Stimulated activated effector memory CD8-positive, alpha-beta T cell treated with anti-CD3 and anti-CD28 coated beads, Interleukin-12 subunit alpha, Interleukin-12 subunit beta, amount 100 ng/mL, for 72 hours (primary cell): ENCODE data around the gene RCOR1.
A peak's percentile ranks its signal among the peaks of the same experiment; 100 is the strongest.
"Not testable (repeated sequence)": the region's sequence is repeated elsewhere in the genome, so short reads cannot be mapped to it uniquely, and the experiment has no call there.

Experiments used
- ATAC-seq: fragments of 150-1000 bp; cut with Tn5 transposase; 2 replicates; pipeline ENCODE4 v1.10.0; 2021
- DNase-seq, 2 donors: peaks; one replicate each; pipeline ENCODE4 v3.0.0; 2021 to 2022; ENCODE audit warnings: low spot score in 2 of 2
- H3K27ac Mint-ChIP-seq: one replicate; pipeline ENCODE4 v1.8.0; 2022; ENCODE audit warnings: mild to moderate bottlenecking, mixed read lengths
- H3K36me3 Mint-ChIP-seq: one replicate; pipeline ENCODE4 v1.8.0; 2022; ENCODE audit warnings: mild to moderate bottlenecking, mixed read lengths
- H3K4me1 Mint-ChIP-seq: one replicate; pipeline ENCODE4 v1.8.0; 2022; ENCODE audit warnings: mixed read lengths
- H3K4me3 Mint-ChIP-seq: one replicate; pipeline ENCODE4 v1.8.0; 2022; ENCODE audit warnings: mild to moderate bottlenecking, mixed read lengths
- H3K9me3 Mint-ChIP-seq: one replicate; pipeline ENCODE4 v1.8.0; 2022; ENCODE audit warnings: mixed read lengths

The RCOR1 gene

DNA sequence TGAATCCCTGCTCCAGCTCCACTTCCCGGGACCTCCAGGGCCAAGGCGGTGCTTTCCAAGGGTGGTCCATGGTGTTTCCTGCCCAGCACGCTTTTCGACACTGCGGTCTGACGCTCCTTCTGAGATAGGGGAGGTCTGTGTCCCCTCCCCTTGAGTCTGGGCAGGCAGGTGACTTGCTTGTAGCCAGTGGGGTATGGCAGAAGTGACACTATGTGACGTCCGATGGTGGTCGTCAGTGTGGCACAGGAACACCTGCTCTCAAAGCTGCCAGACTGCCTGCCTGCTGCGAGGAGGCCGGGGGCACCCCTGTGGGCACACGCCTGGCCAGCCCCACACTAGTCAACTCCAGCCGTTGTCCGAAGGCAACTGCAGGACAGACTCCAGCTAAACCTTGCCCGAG is 168.8 kb downstream of the RCOR1 start:
- no peak overlapping the region for H3K27ac Mint-ChIP-seq
- H3K4me3 Mint-ChIP-seq, result no peak overlapping the region
- DNase-seq, result no peak
- no peaks in the 10 kb centered on the region for H3K9me3 Mint-ChIP-seq
- peaks cover 6% of the 10 kb centered on the region for H3K36me3 Mint-ChIP-seq
- ATAC-seq, result no peak
- peaks cover 7% of the 10 kb centered on the region for H3K4me1 Mint-ChIP-seq

DNA sequence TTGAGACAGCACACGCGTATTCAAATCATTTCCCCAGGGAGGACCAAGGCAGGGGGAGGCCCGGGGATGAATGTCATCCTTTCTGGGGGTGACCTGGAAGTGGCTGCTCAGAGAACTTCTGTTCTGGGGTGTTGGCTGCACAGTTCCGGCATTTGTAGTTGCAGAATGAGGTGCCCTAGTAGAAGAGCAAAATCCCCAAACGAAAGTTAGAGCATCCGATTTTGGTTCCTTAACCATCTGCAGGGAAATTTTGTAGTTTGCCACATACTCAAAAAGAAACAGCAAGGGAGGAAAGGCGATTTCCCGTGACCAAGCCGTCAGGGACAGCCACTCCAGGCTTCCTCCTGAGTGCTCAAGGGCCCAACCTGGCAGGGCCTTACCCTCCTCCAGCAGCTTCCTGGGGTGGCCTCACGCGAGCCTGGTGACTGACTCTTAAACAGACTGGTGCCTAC is 171.8 kb downstream of the RCOR1 start:
- ATAC-seq, result peak; percentile 58
- Mint-ChIP-seq H3K36me3 (peaks cover 6% of the 10 kb centered on the region), H3K4me3 (no peak overlapping the region), H3K4me1 (peaks cover 7% of the 10 kb centered on the region), H3K9me3 (no peaks in the 10 kb centered on the region), H3K27ac (peak overlapping the region; percentile 50)
- no peak for DNase-seq

DNA sequence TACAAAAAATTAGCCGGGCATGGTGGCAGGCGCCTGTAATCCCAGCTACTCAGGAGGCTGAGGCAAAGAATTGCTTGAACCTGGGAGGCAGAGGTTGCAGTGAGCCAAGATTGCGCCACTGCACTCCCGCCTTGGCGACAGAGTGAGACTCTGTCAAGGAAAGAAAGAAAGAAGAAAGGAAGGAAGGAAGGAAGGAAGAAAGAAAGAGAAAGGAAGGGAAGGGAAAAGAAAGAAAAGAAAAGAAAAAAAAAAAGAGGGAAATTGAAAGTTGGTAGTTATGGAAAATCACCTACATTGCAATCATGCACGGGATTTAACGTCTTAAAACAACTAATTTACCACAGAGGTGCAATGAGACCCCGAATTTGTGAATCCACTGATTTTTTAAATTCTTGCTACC is 173.3 kb downstream of the RCOR1 start:
- H3K4me3 Mint-ChIP-seq, H3K9me3 Mint-ChIP-seq, ATAC-seq, DNase-seq, H3K4me1 Mint-ChIP-seq, H3K36me3 Mint-ChIP-seq: not testable (repeated sequence)
- H3K27ac Mint-ChIP-seq, result peak overlapping the region; percentile 51

DNA sequence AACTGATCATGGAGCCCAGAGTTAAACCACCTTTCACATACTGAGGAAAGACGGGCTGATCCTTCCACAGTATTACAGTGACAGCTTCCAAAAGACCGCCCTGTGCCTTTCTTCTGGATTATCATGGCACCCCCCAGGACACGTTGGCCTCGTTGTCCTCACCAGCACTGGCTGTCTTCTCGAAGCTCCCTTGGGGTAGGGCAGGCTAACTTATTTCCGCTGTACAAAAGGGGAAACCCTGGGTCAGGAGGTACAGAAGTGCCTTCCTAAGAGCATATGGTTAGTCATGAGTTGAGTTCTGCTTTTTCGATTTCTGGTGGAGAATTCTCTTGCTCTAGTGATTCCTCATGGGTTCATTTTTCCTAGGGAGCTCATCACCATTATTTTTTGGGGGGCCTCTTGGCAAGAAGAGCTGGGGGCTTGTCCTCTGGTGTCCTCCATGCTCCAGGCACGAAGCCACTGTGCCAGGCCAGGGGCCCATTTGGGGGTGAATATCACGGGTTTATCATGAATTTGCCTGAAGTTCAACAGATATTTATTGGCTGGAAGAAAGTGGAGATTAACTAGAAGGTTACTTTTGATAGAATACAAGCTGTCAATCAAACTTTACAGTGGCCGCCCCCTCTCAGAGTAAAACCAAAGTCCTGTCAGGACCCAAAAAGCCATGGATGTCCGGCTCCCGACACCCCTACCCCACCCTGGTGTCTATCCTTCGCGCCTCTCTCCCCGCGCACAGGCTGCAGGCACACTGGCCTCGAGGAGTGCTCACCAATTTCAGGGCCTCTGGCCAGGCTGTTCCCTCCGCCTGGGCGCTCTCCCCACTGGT is 176.0 kb downstream of the RCOR1 start:
- H3K9me3 Mint-ChIP-seq, result no peaks in the 10 kb centered on the region
- no peak overlapping the region for H3K27ac Mint-ChIP-seq
- DNase-seq, result no peak
- ATAC-seq, result peak; percentile 76
- H3K4me1 Mint-ChIP-seq, result peaks cover 14% of the 10 kb centered on the region
- H3K36me3 Mint-ChIP-seq, result peaks cover 6% of the 10 kb centered on the region
- no peak overlapping the region for H3K4me3 Mint-ChIP-seq

GRCh38 chr14:102769049-102769327 is 176.5 kb downstream of the RCOR1 start:
- H3K4me1 Mint-ChIP-seq, result peaks cover 12% of the 10 kb centered on the region
- no peaks in the 10 kb centered on the region for H3K9me3 Mint-ChIP-seq
- H3K36me3 Mint-ChIP-seq, result peaks cover 6% of the 10 kb centered on the region
- no peak overlapping the region for H3K4me3 Mint-ChIP-seq
- H3K27ac Mint-ChIP-seq, result no peak overlapping the region
- no peak for ATAC-seq
- no peak for DNase-seq

- no peak overlapping the region for H3K4me3 Mint-ChIP-seq
- peaks cover 7% of the 10 kb centered on the region for H3K36me3 Mint-ChIP-seq
- no peaks in the 10 kb centered on the region for H3K9me3 Mint-ChIP-seq
- ATAC-seq, result no peak
- DNase-seq, result no peak
- H3K27ac Mint-ChIP-seq, result no peak overlapping the region
- H3K4me1 Mint-ChIP-seq, result peaks cover 16% of the 10 kb centered on the region
These were observed 178.0 kb downstream of the RCOR1 start for GRCh38 chr14:102770147-102771123.

DNA sequence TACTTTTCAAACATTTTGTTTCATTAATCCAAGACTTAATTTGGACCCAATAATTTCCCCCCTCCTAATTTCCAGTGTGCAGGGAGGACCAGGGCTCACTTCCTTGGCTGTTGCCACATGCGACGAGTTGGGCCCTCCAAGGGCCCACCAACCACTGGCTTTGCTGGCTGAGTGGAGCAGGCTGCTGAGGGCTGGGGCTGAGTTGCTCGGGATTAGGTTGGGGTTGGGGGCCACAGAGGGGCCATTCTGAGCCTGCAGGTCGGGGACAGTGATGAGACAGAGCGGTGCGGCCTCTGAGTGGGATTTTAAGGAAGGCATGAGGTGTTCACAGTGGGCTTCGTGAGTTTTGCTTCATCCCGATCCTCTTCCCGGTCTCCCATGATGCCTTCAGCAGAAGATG is 178.7 kb downstream of the RCOR1 start:
- no peak for ATAC-seq

DNA sequence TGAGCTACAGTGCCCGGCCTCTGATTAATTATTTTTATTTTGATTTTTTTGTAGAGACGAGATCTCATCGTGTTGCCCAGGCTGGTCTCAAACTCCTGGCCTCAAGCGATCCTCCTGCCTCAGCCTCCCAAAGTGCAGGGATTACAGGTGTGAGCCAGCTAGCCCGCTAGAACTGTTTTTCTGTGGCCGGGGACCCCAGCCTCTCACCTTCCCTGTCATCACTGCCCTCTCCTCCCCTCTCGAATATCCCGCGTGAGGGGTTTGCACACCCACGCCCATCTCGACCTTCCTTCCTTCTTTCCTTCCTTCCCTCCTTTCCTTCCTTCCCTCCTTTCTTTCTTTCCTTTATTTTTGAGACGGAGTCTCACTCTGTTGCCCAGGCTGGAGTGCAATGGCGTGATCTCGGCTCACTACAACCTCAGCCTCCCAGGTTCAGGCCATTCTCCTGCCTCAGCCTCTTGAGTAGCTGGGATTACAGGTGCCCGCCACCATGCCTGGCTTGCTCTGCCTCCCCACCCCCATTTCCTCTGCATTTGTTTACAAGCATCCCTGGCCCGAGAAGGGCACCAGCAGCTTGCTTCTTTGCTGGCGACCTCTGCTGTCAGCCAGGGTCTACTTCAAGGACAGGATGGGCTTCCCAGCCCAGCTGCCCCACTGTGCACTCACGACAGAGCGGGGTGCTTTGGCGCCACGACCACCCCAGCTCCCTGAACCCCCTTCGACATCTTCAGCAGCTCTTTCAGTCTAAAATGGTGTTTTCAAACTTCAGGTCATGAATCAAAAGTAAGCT is 180.5 kb downstream of the RCOR1 start:
- peak overlapping the region; percentile 29 for H3K27ac Mint-ChIP-seq
- ATAC-seq (no peak), DNase-seq (no peak)
- H3K9me3 Mint-ChIP-seq, result no peaks in the 10 kb centered on the region
- no peak overlapping the region for H3K4me3 Mint-ChIP-seq
- H3K4me1 Mint-ChIP-seq, result peaks cover 30% of the 10 kb centered on the region
- peaks cover 17% of the 10 kb centered on the region for H3K36me3 Mint-ChIP-seq

More for the DNA sequence above, 178.7 kb downstream of the RCOR1 start:
- Mint-ChIP-seq H3K9me3 (no peaks in the 10 kb centered on the region), H3K4me3 (no peak overlapping the region), H3K36me3 (peaks cover 9% of the 10 kb centered on the region), H3K4me1 (peaks cover 23% of the 10 kb centered on the region), H3K27ac (no peak overlapping the region)
- no peak for DNase-seq

DNA sequence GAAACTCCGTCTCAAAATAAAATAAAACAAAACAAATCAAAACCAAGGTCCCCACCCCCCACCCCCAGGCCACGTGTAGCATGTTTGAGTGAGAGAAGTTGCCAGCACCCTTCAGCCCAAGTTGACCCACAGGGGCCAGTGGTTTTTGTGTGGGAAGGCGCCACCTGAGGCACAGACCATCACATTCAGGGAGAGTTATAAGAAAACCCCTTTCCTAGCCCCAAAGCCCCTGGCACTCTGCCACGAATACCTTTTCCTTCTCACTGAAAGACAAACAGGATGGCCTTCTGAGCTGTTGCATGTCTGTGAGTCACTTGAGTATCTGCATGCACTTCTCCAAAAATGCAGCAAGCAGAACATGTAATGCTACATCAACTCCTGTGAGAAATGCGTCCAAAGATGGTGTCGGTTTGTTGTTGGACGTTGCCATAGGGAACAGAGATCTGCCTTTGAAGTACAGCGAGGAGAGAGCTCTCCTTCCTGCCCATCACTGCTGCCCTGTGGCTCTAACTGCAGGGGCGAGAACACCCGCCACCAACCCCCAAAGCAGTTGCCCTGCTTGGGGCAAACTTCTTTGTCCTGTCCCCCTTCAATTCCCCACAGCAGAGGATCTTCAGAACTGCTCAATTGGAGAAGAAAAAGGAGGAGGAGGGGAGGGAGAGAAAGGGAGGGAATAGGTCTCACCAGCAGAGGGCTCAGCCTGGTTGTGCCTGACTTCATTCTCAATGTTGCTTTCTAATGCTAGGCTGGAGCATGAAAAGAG is 182.1 kb downstream of the RCOR1 start:
- Mint-ChIP-seq H3K4me1 (peaks cover 42% of the 10 kb centered on the region), H3K36me3 (peaks cover 32% of the 10 kb centered on the region)
- peak in 1 of 2 donors; percentile 75 for DNase-seq

DNA sequence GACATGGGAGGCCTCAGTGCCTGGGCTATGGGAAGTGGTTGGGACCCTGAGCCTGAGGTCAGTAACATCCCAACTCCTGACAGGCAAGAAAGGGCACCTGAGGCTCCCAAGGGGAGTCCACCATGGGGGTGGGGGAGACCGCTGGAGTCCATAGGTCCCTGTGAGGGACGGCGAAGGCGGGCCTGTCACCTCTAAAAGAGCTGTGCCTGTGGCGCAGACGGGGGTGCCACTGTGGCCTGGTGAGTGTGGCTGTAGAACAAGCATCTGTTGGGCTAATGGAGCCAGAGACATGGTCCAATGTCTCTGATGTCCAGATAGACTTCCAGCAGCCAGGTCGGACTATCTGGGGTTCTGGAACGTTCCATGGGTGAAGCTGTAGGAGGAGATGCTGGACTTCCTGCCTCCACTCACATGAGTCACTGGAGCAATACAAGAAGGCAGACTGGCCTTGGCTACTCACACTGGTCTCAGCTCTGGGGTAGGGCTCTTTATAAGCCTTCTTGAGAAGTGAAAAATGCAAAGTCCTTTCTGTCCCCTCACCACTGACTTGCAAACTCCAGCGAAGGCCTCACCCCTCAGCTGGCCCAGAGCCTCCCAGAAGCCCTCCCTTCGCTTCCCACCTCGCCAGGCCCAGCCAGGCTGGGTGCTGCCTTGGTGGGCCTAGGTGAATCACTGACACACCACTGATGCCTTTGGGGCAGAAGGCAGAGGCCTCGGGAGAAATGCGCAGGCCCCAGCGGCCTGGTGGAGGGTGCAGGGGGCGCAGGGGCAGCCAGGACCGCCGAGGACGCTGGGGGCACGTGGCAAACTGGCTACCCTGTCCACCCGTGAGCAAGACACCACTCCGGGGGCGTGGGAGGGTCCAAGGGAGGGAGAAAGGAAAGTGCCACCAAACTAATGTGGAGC is 183.7 kb downstream of the RCOR1 start:
- peaks cover 48% of the 10 kb centered on the region for H3K36me3 Mint-ChIP-seq
- DNase-seq (peak in 1 of 2 donors; percentile 58), ATAC-seq (no peak)
- no peaks in the 10 kb centered on the region for H3K9me3 Mint-ChIP-seq
- peaks cover 58% of the 10 kb centered on the region for H3K4me1 Mint-ChIP-seq
- peak overlapping the region; percentile 90 for H3K27ac Mint-ChIP-seq
- H3K4me3 Mint-ChIP-seq, result peak overlapping the region; percentile 73

More for the DNA sequence above, 182.1 kb downstream of the RCOR1 start:
- Mint-ChIP-seq H3K4me3 (peak overlapping the region; percentile 21), H3K27ac (peak overlapping the region; percentile 84), H3K9me3 (no peaks in the 10 kb centered on the region)
- ATAC-seq, result peak; percentile 55

DNA sequence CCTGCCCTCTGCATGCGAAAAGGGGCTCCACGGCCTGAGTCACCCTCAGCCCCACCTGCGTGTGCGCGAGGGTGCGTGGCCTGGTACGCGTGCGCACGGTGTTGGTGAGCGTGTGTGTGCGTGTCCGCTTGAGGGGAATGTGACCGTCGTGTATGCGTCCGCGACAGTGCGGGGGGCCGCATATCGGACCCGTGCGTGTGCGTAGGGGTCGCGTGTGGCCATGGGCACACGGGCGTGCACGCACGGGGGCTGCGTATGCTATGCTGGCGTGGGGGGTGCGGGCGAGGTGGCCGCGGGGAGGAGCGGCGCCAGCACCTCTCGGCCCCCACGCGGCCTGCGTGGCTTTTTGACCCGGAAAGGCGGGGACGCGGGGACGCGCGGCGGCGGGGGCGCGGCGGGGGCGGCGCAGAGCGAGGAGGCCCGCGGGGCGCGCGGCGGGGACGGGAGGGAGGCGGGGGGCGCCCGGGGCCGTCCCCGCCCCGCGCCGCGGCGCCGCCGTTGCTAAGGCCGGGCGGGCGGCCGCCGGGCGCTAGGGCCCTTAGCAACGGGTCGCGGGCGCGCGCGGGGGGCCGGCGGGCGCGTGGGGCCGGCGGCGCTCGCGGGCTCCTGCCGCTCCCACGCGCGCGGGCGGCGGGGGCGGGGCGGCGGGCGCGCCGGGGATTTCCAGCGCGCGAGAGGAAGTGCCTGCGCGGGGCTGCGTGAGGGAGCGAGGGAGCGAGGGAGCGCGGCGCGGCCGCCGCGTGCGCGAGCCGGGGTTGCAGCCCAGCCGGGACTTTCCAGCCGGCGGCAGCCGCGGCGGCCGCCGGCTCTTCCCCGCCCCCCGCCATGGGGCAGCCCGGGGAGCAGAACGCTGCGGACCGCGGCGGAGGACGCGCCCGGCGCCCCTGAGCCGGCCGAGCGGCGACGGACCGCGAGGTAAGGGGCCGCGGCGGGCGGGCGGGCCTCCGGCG is 184.6 kb downstream of the RCOR1 start, which contains the start of gene TRAF3:
Gene TRAF3, plus strand, starts transcription at position 689 of the 950 bp plus-strand sequence. CDS start 92,753 bp downstream, outside the sequence.
- Mint-ChIP-seq H3K27ac (peak within 1 kb of the TSS; percentile 92), H3K9me3 (no peaks in the 10 kb centered on the region), H3K4me1 (peaks cover 61% of the 10 kb centered on the region), H3K36me3 (peaks cover 57% of the 10 kb centered on the region), H3K4me3 (peak within 1 kb of the TSS; percentile 80)
- peak; percentile 84 for ATAC-seq
- DNase-seq, result peak; percentile 68 to 87

GRCh38 chr14:102777711-102778337 is 185.4 kb downstream of the RCOR1 start:
- peaks cover 65% of the 10 kb centered on the region for H3K36me3 Mint-ChIP-seq
- DNase-seq, result peak; percentile 15 to 64

More at GRCh38 chr14:102777711-102778337, 185.4 kb downstream of the RCOR1 start:
- no peaks in the 10 kb centered on the region for H3K9me3 Mint-ChIP-seq
- H3K4me1 Mint-ChIP-seq, result peaks cover 64% of the 10 kb centered on the region
- ATAC-seq, result peak; percentile 46
- peak overlapping the region; percentile 80 for H3K4me3 Mint-ChIP-seq
- H3K27ac Mint-ChIP-seq, result peak overlapping the region; percentile 92
